A549 (cell line): ENCODE measurements around the gene SLC4A7. TPM values are rescaled to one million over a fixed set of nuclear protein-coding genes. Genes with fewer than 3 reads are reported as not detected.

Experiments
- ATAC-seq, 2 experiments: fragments of 200-7000 bp in 1 of 2; fragments of >200 bp in 1 of 2; cut with Nextera tagmentation in 1 of 2; cut with Tn5 transposase in 1 of 2; 3 replicates each; pipeline versions ENCODE4 v1.8.0 to v1.9.1; 2018 to 2020; ENCODE audit warnings: mild to moderate bottlenecking in 1 of 2, moderate library complexity in 1 of 2
- CTCF ChIA-PET: fragments of 300-600 bp; sonication (Branson Sonifier 250); formaldehyde crosslinking; extraction: SDS; loops from one replicate; lab custom pipeline; 2021; ENCODE audit warnings: antibody characterized with exemption, inconsistent platforms; lab: Yijun Ruan, JAX
- POLR2A ChIA-PET: fragments of 350-600 bp; formaldehyde crosslinking; extraction: SDS; loops from one replicate; lab custom pipeline; 2021; ENCODE audit warnings: antibody characterized with exemption, inconsistent platforms; lab: Yijun Ruan, JAX
- DNase-seq, 2 experiments: peaks; one replicate each; pipeline versions ENCODE4 v3.0.0 to v3.0.0-alpha.2; 2011 to 2016; ENCODE audit warnings: low read depth in 1 of 2, low spot score in 1 of 2
- FAIRE-seq: peaks from 2 replicates; lab custom pipeline; 2011; peaks lifted over from hg19 to GRCh38; lab: Jason Lieb, UNC
- H3K27ac ChIP-seq, 2 experiments: fragments of >200 bp; sonication (Bioruptor Twin); formaldehyde crosslinking; 3 replicates each; pipeline ENCODE4 v1.5.1; 2016 to 2017
- H3K4me1 ChIP-seq: fragments of >200 bp; sonication (Bioruptor Twin); formaldehyde crosslinking; 3 replicates; pipeline ENCODE4 v1.6.1; 2016
- H3K4me2 ChIP-seq: fragments of >200 bp; sonication (Bioruptor Twin); formaldehyde crosslinking; 3 replicates; pipeline ENCODE4 v1.6.1; 2016
- H3K4me3 ChIP-seq: fragments of >200 bp; sonication (Bioruptor Twin); formaldehyde crosslinking; 3 replicates; pipeline ENCODE4 v1.5.1; 2016
- H3K9me3 ChIP-seq: fragments of >200 bp; sonication (Bioruptor Twin); formaldehyde crosslinking; 3 replicates; pipeline ENCODE4 v1.6.1; 2016
- BCL3 ChIP-seq: fragments of >200 bp; sonication (Bioruptor Twin); formaldehyde crosslinking; IDR thresholded peaks from 3 replicates; pipeline ENCODE4 v1.6.1; 2016
- CBX2 ChIP-seq: fragments of 200-600 bp; sonication (generic); IDR thresholded peaks from 2 replicates; pipeline ENCODE4 v1.6.1; 2016; ENCODE audit warnings: low read depth, mild to moderate bottlenecking, borderline replicate concordance
- ELK1 ChIP-seq: fragments of 150-350 bp; IDR thresholded peaks from 2 replicates; pipeline ENCODE4 v1.6.1; 2014; ENCODE audit warnings: low read depth, mild to moderate bottlenecking, low read length
- ESRRA ChIP-seq: fragments of 150-350 bp; IDR thresholded peaks from 2 replicates; pipeline ENCODE4 v1.6.1; 2014; ENCODE audit warnings: mild to moderate bottlenecking, low read length, borderline replicate concordance
- HDAC2 ChIP-seq: fragments of 200-600 bp; sonication (generic); IDR thresholded peaks from 2 replicates; pipeline ENCODE4 v1.6.1; 2016
- HEYL ChIP-seq: fragments of 250-450 bp; sonication (Bioruptor Pico); IDR thresholded peaks from 2 replicates; pipeline ENCODE4 v1.8.0; 2021; ENCODE audit warnings: mild to moderate bottlenecking, moderate library complexity
- HOXA7 ChIP-seq: fragments of 250-450 bp; sonication (Bioruptor Pico); IDR thresholded peaks from 2 replicates; pipeline ENCODE4 v1.5.0; 2020; ENCODE audit warnings: mild to moderate bottlenecking, moderate library complexity
- HOXB5 ChIP-seq: fragments of 250-450 bp; sonication (Bioruptor Pico); IDR thresholded peaks from 2 replicates; pipeline ENCODE4 v1.5.0; 2020; ENCODE audit warnings: mild to moderate bottlenecking, moderate library complexity
- MAFK ChIP-seq: fragments of 450-650 bp; IDR thresholded peaks from 2 replicates; pipeline ENCODE4 v1.6.1; 2014; ENCODE audit not compliant: partially characterized antibody
- MAX ChIP-seq: IDR thresholded peaks from 2 replicates; pipeline ENCODE4 v1.6.1; 2012
- MAZ ChIP-seq: fragments of 150-350 bp; IDR thresholded peaks from 2 replicates; pipeline ENCODE4 v1.6.1; 2014; ENCODE audit warnings: antibody characterized with exemption, low read depth, low read length, borderline replicate concordance
- MYC ChIP-seq: IDR thresholded peaks from 2 replicates; pipeline ENCODE4 v1.6.1; 2012; ENCODE audit warnings: mild to moderate bottlenecking, inconsistent platforms, low read length, improper control_type of control experiment, borderline replicate concordance
- NFE2L2 ChIP-seq: fragments of 150-350 bp; conservative IDR thresholded peaks from 2 replicates; pipeline ENCODE4 v1.6.1; 2014; ENCODE audit warnings: low read length
- NPAS2 ChIP-seq: fragments of 250-450 bp; sonication (Bioruptor Pico); IDR thresholded peaks from 2 replicates; pipeline ENCODE4 v1.8.0; 2022; ENCODE audit warnings: mild to moderate bottlenecking, moderate library complexity, borderline replicate concordance
- NR3C1 ChIP-seq: fragments of >200 bp; sonication (Bioruptor Twin); formaldehyde crosslinking; IDR thresholded peaks from 3 replicates; pipeline ENCODE4 v1.6.1; 2017
- POLR2A ChIP-seq: IDR thresholded peaks from 2 replicates; pipeline ENCODE4 v1.6.1; 2012; ENCODE audit warnings: mild to moderate bottlenecking, low read length
- RARB ChIP-seq: fragments of 250-450 bp; sonication (Bioruptor Pico); IDR thresholded peaks from 2 replicates; pipeline ENCODE4 v1.8.0; 2021; ENCODE audit warnings: mild to moderate bottlenecking, moderate library complexity
- REST ChIP-seq: fragments of 200-600 bp; sonication (generic); IDR thresholded peaks from 2 replicates; pipeline ENCODE4 v1.6.1; 2016; ENCODE audit warnings: antibody characterized with exemption, mild to moderate bottlenecking, moderate library complexity
- SREBF2 ChIP-seq: fragments of 450-650 bp; IDR thresholded peaks from 2 replicates; pipeline ENCODE4 v1.6.1; 2014; ENCODE audit warnings: mild to moderate bottlenecking, moderate library complexity
- TFCP2L1 ChIP-seq: fragments of 250-450 bp; sonication (Bioruptor Pico); IDR thresholded peaks from 2 replicates; pipeline ENCODE4 v1.5.0; 2021; ENCODE audit warnings: mild to moderate bottlenecking
- TP53 ChIP-seq: fragments of 250-450 bp; sonication (Bioruptor Pico); IDR thresholded peaks from 2 replicates; pipeline ENCODE4 v1.5.0; 2021; ENCODE audit warnings: mild to moderate bottlenecking, moderate library complexity
- ZNF302 ChIP-seq: fragments of 250-450 bp; sonication (Bioruptor Pico); IDR thresholded peaks from 2 replicates; pipeline ENCODE4 v1.9.0; 2021; ENCODE audit warnings: inconsistent platforms, mild to moderate bottlenecking, moderate library complexity
- WGBS: methylation state at CpG from one replicate; pipeline ENCODE4 v1.1.6; 2017; ENCODE audit errors: missing lambda C conversion rate; 5-methylcytosine and 5-hydroxymethylcytosine counted together
- polyA plus RNA-seq, 4 experiments: library from polyadenylated mRNA; depleted of rRNA in 3 of 4; stranded (reverse); fragments of >200 nt; fragmentation: RNase III in 1 of 4; extraction: RNeasy Plus Mini Kit Qiagen cat#74134 plus additional on column Dnase treatment in 1 of 4; gene quantifications; 2 replicates in 3 of 4; 3 replicates in 1 of 4; pipeline ENCODE4 v1.2.3, GENCODE V29; 2011 to 2017

Gene SLC4A7
- polyA plus RNA-seq, 2 of the 4 experiments (the other 2 are of a cell fraction): 35.1 to 70.2 TPM

- no peak for TF ChIP-seq HDAC2
- TF ChIP-seq POLR2A: no peak
- TF ChIP-seq HOXB5 (CRISPR knock-in tag): no peak
- TF ChIP-seq ESRRA: no peak
- TF ChIP-seq NPAS2 (CRISPR knock-in tag): no peak
Observed at GRCh38 chr3:27422617-27423016, 61.6 kb downstream of the SLC4A7 start (continued).

- no peak overlapping the region for H3K4me2 ChIP-seq
- no peaks in the 10 kb centered on the region for H3K4me1 ChIP-seq
- TF ChIP-seq TFCP2L1 (CRISPR knock-in tag) (no peak), TP53 (no peak), SREBF2 (no peak), CBX2 (no peak), HDAC2 (no peak), BCL3 (no peak), HEYL (CRISPR knock-in tag) (no peak), MAZ (no peak), MAFK (no peak), MAX (no peak), NR3C1 (no peak), NFE2L2 (no peak), ZNF302 (CRISPR knock-in tag) (no peak), MYC (no peak), ELK1 (no peak), REST (no peak), HOXA7 (no peak), RARB (CRISPR knock-in tag) (no peak)
- POLR2A ChIA-PET: no interaction called here
- 91% methylated on average over 1 of the region's 1 CpG for WGBS
- H3K9me3 ChIP-seq: no peaks in the 10 kb centered on the region
- no peak for DNase-seq
- no peak overlapping the region for H3K27ac ChIP-seq
- no peak for ATAC-seq
- no peak overlapping the region for H3K4me3 ChIP-seq
- no peak for FAIRE-seq
- CTCF ChIA-PET: interaction anchor here (1.1 kb wide), 1 partner anchor 265 kb away, joined by 3 read pairs; no protein-coding TSS in a partner anchor
Observed at GRCh38 chr3:27415202-27415601, 69.0 kb downstream of the SLC4A7 start.
